ENCODE data around the gene PDZD7.
A peak's percentile ranks its signal among the peaks of the same experiment; 100 is the strongest.
"Not testable (repeated sequence)": the region's sequence is repeated elsewhere in the genome, so short reads cannot be mapped to it uniquely, and the experiment has no call there.

The PDZD7 gene

GRCh38 chr10:101036726-101037125, 5.8 kb upstream of the PDZD7 start:
- ATAC-seq, result no peak

GRCh38 chr10:101035916-101036702, 5.2 kb upstream of the PDZD7 start:
- ATAC-seq, result no peak

GRCh38 chr10:101035314-101035713, 4.4 kb upstream of the PDZD7 start:
- no peak for ATAC-seq

- not testable (repeated sequence) for ATAC-seq
Measured at GRCh38 chr10:101034404-101034803, 3.5 kb upstream of the PDZD7 start.

- ATAC-seq, result no peak
Measured at GRCh38 chr10:101033276-101033675, 2.3 kb upstream of the PDZD7 start.

GRCh38 chr10:101032637-101033224, 1.8 kb upstream of the PDZD7 start:
- peak; percentile 44 to 49 for ATAC-seq

- peak; percentile 44 to 52 for ATAC-seq
Measured at GRCh38 chr10:101031796-101032636, 1.1 kb upstream of the PDZD7 start.

- no peak for ATAC-seq
Measured at GRCh38 chr10:101030496-101031127, 317 bp downstream of the PDZD7 start.

- no peak for ATAC-seq
Measured at GRCh38 chr10:101029520-101030295, 1.2 kb downstream of the PDZD7 start.

- ATAC-seq, result no peak
Measured at GRCh38 chr10:101028446-101029337, 2.2 kb downstream of the PDZD7 start.

GRCh38 chr10:101027106-101027720, 3.7 kb downstream of the PDZD7 start:
- no peak for ATAC-seq

GRCh38 chr10:101022967-101023705, 7.8 kb downstream of the PDZD7 start:
- no peak for ATAC-seq

GRCh38 chr10:101021692-101022251, 9.2 kb downstream of the PDZD7 start:
- ATAC-seq, result no peak

GRCh38 chr10:101021239-101021638, 9.7 kb downstream of the PDZD7 start:
- ATAC-seq, result no peak

GRCh38 chr10:101020427-101021075, 10.4 kb downstream of the PDZD7 start:
- no peak for ATAC-seq

- ATAC-seq, result no peak
Measured at GRCh38 chr10:101019440-101019703, 11.6 kb downstream of the PDZD7 start.

GRCh38 chr10:101018600-101019439, 12.1 kb downstream of the PDZD7 start:
- peak; percentile 63 to 64 for ATAC-seq

- ATAC-seq, result no peak
Measured at GRCh38 chr10:101018118-101018599, 12.8 kb downstream of the PDZD7 start.
